HUES64 (cell line): ENCODE data around the gene EPS15.
"Not testable (repeated sequence)": the region's sequence is repeated elsewhere in the genome, so short reads cannot be mapped to it uniquely, and the experiment has no call there.

Experiments
- H3K27ac ChIP-seq: 2 replicates; pipeline ENCODE4 v1.7.0; 2013; ENCODE audit warnings: low read depth, low read length, inconsistent platforms
- H3K27me3 ChIP-seq: 2 replicates; pipeline ENCODE4 v1.6.1; 2013; ENCODE audit warnings: mild to moderate bottlenecking, low read length; ENCODE audit not compliant: insufficient read depth
- H3K36me3 ChIP-seq: 2 replicates; pipeline ENCODE4 v1.6.1; 2013; ENCODE audit warnings: mild to moderate bottlenecking, low read length; ENCODE audit not compliant: insufficient read depth
- H3K4me1 ChIP-seq: 2 replicates; pipeline ENCODE4 v1.6.1; 2013; ENCODE audit warnings: mild to moderate bottlenecking, low read length, moderate library complexity; ENCODE audit not compliant: insufficient read depth
- H3K4me3 ChIP-seq: 2 replicates; pipeline ENCODE4 v1.5.1; 2013; ENCODE audit warnings: mild to moderate bottlenecking, low read length, moderate library complexity
- H3K9ac ChIP-seq: 2 replicates; pipeline ENCODE4 v1.6.1; 2013; ENCODE audit warnings: mild to moderate bottlenecking, low read depth, low read length
- H3K9me3 ChIP-seq: 2 replicates; pipeline ENCODE4 v1.6.1; 2013; ENCODE audit warnings: low read depth, low read length; ENCODE audit not compliant: insufficient read depth
- WGBS: fragments of 150-250, 120-280 bp; methylation state at CpG from one replicate; pipeline ENCODE4 v1.1.7; 2013; ENCODE audit warnings: missing lambda C conversion rate; 5-methylcytosine and 5-hydroxymethylcytosine counted together

The EPS15 gene

DNA sequence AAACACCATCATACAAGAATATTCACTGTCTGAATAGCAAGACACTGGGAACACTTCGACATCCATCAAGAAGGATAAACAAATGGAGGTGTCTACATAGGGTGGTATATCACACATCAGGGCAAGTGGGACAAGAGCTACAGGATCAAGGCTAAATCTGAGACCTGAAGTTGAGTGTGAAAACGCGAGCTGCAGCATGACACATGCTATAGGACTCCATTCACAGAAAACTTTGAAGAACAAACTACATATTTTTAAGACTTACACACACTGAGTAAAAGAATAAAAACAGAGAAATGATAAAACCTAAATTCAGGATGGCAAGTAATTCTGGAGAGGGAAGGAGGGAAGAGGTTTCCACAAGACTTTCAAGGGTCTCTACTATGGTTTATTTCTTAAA, 190.8 kb downstream of the EPS15 start:
- H3K9me3 ChIP-seq, result no peaks in the 10 kb centered on the region
- 99% methylated on average over 3 of the region's 3 CpGs for WGBS
- no peaks in the 10 kb centered on the region for H3K36me3 ChIP-seq
- peaks cover 21% of the 10 kb centered on the region for H3K4me1 ChIP-seq
- no peak overlapping the region for H3K27ac ChIP-seq
- peaks cover 18% of the 10 kb centered on the region for H3K27me3 ChIP-seq
- no peak overlapping the region for H3K4me3 ChIP-seq
- no peak overlapping the region for H3K9ac ChIP-seq

DNA sequence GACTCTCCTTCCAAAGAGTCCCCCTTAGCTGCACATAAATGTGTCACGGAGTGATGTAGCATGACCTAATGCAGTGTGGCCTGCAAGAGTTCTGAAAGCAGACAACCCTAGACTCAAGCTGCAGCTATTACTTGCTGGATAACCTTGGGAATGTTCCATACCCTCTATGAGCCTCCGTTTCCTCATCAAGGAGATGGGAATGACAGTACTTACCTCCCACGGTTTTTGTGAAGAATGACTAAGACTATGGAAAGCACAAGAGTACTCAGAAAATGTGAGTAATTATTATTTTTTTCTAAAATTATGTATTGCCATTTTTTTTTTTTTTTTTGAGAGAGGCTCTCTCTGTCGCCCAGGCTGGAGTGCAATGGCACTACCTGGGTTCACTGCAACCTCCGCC, 191.7 kb downstream of the EPS15 start:
- 97% methylated on average over 4 of the region's 5 CpGs for WGBS
- no peak overlapping the region for H3K27ac ChIP-seq
- H3K4me1 ChIP-seq, result peaks cover 21% of the 10 kb centered on the region
- no peaks in the 10 kb centered on the region for H3K9me3 ChIP-seq
- no peak overlapping the region for H3K9ac ChIP-seq
- H3K4me3 ChIP-seq, result no peak overlapping the region
- H3K27me3 ChIP-seq, result peaks cover 18% of the 10 kb centered on the region
- H3K36me3 ChIP-seq, result no peaks in the 10 kb centered on the region

DNA sequence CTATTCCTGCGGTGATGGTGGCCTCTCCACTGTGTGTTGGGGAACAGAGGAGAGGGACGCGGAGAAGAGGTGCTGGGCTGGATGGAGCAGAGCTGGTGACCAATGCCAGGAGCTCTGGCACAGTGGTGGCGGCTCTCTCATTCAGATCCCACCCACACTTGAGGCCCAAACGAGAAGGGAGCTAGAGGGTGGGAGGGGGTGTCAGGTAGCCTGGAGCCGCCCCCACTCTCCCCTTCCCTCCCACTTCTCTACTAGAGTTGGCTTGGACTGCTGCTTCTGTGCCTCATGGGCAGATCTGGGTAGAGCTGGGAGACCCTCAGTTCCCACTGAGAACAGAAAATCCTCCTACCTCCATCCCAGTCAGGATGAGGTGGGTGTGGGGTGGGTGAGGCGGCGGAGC, 192.2 kb downstream of the EPS15 start:
- no peak overlapping the region for H3K27ac ChIP-seq
- peaks cover 19% of the 10 kb centered on the region for H3K4me1 ChIP-seq
- peaks cover 18% of the 10 kb centered on the region for H3K27me3 ChIP-seq
- no peaks in the 10 kb centered on the region for H3K9me3 ChIP-seq
- H3K4me3 ChIP-seq, result no peak overlapping the region
- 83% methylated on average over 6 of the region's 8 CpGs for WGBS
- H3K9ac ChIP-seq, result no peak overlapping the region
- no peaks in the 10 kb centered on the region for H3K36me3 ChIP-seq

DNA sequence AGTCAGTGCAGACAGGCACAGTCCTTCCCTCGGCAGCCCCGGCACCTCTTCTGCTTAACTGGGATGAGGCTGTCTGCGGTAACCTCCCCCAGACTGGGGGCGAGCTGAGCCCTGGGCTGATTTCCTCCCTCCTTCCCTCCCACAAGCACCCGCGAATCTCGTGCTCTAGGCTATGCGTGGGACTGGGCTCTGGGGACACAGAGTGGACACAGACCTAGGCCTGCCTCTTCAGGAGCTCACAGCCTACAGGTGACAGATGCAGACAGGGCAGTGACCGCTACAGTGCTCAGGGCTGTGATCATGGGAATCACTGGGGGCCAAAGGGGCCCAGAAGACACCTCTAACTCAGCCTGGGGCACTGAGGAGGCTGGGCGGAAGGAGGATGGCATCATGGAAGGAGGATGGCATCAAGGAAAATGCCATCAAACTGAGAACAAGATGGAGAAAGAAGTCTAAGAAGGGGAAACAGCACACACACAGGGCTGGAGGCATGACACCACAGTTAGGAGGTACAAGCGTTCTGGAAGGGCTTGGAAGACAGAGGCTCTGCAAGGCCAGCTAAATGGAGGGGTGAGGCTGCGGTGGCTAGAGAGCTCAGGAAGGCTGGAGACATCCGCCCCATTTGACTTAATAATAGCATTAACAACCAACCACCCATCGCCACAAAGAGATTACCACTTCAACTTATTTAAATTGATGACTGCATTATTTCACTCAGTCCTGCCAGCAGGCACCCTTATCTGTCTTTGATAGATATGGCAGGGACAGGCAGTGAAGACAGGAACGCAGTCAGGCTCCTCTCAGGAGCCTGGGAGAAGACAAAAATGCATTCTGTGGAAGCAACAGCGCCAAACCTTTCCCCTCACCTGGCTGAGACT, 192.9 kb downstream of the EPS15 start:
- Histone ChIP-seq H3K9ac (no peak overlapping the region), H3K4me3 (no peak overlapping the region), H3K9me3 (no peaks in the 10 kb centered on the region), H3K4me1 (peaks cover 12% of the 10 kb centered on the region; the same call in 1 of the 2 replicates), H3K36me3 (no peaks in the 10 kb centered on the region), H3K27me3 (peaks cover 17% of the 10 kb centered on the region), H3K27ac (no peak overlapping the region)
- 91% methylated on average over 16 of the region's 16 CpGs for WGBS

DNA sequence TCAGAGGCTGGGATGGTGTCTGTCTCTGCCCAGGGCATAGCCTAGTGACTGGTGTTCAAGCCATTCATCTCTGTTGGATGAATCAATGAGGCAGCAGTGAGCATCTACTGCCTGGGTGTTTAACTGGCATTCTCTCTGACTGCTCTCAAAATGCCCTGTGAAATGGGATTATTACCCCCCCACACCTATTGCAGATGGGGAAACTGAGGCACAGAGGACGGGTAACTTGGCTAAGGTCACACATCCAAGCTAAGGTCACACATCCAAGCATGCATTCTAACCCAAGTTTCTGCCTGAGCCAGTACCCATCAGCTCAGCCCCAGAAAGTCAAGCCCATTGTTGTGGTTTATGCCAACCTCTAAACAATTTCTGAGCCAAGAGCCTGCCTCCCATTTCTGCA, 193.7 kb downstream of the EPS15 start:
- Histone ChIP-seq H3K9ac (no peak overlapping the region), H3K36me3 (no peaks in the 10 kb centered on the region), H3K4me3 (no peak overlapping the region), H3K27ac (no peak overlapping the region), H3K27me3 (peaks cover 10% of the 10 kb centered on the region), H3K4me1 (peaks cover 7% of the 10 kb centered on the region; the same call in 1 of the 2 replicates), H3K9me3 (no peaks in the 10 kb centered on the region)
- 95% methylated on average over 1 of the region's 1 CpG for WGBS

DNA sequence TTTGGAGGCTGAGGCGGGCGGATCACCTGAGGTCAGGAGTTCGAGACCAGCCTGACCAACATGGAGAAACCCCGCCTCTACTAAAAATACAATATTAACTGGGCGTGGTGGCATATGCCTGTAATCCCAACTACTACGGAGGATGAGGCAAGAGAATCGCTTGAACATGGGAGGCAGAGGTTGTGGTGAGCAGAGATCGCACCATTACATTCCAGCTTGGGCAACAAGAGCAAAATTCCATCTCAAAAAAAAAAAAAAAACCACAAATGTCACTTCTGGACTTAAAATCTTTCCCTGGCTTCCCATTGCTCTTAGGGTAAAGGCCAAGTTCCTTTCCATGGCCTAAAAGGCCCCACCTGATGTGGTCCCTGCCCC, 194.1 kb downstream of the EPS15 start:
- 97% methylated on average over 8 of the region's 8 CpGs for WGBS
- H3K9me3 ChIP-seq, H3K9ac ChIP-seq: not testable (repeated sequence)

DNA sequence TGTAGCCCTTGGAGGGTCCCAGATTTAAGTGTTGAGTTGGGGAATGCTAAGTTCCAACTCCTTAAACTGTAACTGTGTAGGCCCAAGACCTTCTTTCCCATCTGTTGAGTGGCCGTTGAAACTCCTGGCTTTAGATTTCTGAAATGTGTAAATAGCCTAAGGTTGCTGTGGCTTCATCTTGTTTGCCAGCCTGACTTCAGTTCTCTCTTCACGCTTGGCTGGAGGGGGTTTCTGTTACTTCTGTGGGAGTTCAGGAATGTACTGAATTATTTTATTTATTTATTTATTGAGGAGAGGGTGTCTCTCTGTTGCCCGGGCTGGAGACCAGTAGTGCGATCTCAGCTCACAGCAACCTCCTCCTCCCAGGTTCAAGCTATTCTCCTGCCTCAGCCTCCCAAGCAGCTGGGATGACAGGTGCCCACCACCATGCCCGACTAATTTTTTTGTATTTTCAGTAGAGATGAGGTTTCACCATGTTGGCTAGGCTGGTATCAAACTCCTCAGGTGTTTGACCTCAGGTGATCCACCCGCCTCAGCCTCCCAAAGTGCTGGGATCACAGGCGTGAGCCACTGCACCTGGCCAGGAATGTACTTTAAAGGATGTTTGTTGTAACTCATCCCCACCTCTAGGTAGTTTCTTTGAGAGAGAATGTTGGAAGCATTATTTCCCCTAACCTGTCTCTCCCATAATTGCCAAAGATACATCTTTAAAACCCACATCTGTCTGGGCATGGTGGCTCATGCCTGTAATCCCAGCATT, 194.6 kb downstream of the EPS15 start:
- no peak overlapping the region for H3K27ac ChIP-seq
- no peak overlapping the region for H3K4me3 ChIP-seq
- no peak overlapping the region for H3K9ac ChIP-seq
- H3K36me3 ChIP-seq, result no peaks in the 10 kb centered on the region
- H3K27me3 ChIP-seq, result peaks cover 4% of the 10 kb centered on the region
- peaks cover 7% of the 10 kb centered on the region; the same call in 1 of the 2 replicates for H3K4me1 ChIP-seq
- no peaks in the 10 kb centered on the region for H3K9me3 ChIP-seq
- WGBS, result 93% methylated on average over 7 of the region's 7 CpGs

More for the DNA sequence above, 194.1 kb downstream of the EPS15 start:
- not testable (repeated sequence) for H3K4me3 ChIP-seq, H3K36me3 ChIP-seq, H3K27me3 ChIP-seq, H3K27ac ChIP-seq, H3K4me1 ChIP-seq

DNA sequence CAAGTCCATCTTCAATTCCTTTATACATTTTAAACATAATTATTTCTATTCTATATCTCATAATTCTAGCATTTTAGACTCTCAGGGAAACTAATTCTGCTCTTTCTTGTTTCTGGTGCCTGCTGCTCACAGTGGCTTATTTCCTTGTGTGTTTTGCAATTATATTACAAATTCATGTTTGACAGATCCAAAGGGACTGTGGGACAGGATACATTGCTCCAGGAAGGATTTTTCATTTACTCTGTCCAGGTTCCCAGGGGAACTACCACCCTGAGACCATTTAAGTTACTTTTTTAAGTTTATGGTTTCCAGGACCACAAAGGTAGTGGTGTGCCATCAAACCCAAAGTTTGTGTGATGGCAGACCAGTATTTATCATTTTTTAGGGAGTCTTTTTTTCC, 195.3 kb downstream of the EPS15 start:
- Histone ChIP-seq H3K4me3 (no peak overlapping the region), H3K9ac (no peak overlapping the region), H3K27me3 (no peaks in the 10 kb centered on the region), H3K9me3 (no peaks in the 10 kb centered on the region), H3K36me3 (no peaks in the 10 kb centered on the region), H3K4me1 (peaks cover 7% of the 10 kb centered on the region; the same call in 1 of the 2 replicates), H3K27ac (no peak overlapping the region)

DNA sequence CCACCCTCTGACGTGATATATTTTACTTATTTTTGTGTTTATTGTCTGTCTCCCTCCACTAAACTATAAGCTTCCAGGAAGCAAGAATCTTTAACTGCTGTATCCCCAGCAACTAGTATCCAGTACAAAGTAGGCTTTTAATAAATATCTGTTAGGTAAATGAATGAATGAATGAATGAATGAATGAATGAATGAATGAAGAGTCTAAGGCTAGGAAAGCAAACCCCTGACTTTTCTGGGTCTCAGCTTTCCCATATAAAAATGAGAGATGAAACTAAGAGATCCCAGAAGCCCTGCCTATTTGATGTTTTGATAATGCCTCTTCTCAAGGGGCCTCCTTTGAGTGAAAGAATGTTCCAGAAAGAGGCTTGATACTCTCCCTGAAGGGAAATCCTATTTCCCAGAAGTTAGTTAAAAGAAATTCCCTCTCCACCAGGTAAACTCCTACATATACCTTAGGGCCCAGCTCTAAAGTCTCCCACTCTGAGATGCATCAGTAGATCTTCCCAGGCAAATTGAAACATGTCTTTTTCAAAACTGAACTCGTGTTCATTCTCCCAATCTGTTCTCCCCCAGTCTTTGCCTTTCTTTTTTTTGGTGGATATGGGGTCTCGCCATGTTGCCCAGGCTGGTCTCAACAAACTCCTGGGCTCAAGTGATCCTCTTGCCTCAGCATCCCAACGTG, 196.5 kb downstream of the EPS15 start:
- Histone ChIP-seq H3K9ac (no peak overlapping the region), H3K27me3 (no peaks in the 10 kb centered on the region), H3K36me3 (no peaks in the 10 kb centered on the region), H3K9me3 (no peaks in the 10 kb centered on the region), H3K4me1 (peaks cover 7% of the 10 kb centered on the region; the same call in 1 of the 2 replicates), H3K27ac (no peak overlapping the region), H3K4me3 (no peak overlapping the region)
- 92% methylated on average over 3 of the region's 4 CpGs for WGBS

DNA sequence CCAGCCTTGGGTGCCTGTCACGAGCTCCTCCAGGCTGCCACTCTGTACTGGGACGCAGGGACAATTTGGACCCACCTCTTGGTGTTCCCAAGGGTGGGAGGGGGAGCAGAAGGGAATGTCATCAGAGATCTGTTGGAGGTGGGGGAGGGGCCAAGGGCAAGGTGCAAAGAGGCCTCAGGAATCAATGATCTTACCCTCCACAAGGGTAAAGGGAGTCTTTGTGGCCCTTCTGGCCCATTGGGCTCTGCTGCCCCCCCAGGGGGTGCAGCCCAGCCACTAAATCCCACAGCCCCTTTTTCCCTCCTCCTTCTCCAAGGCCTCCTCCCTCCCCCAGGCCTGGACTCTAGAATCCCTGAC, 197.2 kb downstream of the EPS15 start:
- Histone ChIP-seq H3K36me3 (no peaks in the 10 kb centered on the region), H3K9me3 (no peaks in the 10 kb centered on the region), H3K4me3 (no peak overlapping the region), H3K27ac (no peak overlapping the region), H3K27me3 (no peaks in the 10 kb centered on the region), H3K4me1 (0 out of 2 replicates have a peak, but pooled peaks cover 3% of the 10 kb centered on the region), H3K9ac (no peak overlapping the region)
- 83% methylated on average over 2 of the region's 2 CpGs for WGBS
